Lower lobe of right lung (tissue), 2 donors: ENCODE data around the gene DDAH1. TPM values are rescaled to one million over a fixed set of nuclear protein-coding genes. Genes with fewer than 3 reads are reported as not detected.

Experiments
- ATAC-seq, 2 donors: fragments of 200-7000 bp; cut with Tn5 transposase; one replicate each; pipeline ENCODE4 v1.9.1; 2020 to 2022; ENCODE audit warnings: mild to moderate bottlenecking in 2 of 2, moderate library complexity in 2 of 2
- DNase-seq: peaks from one replicate; pipeline ENCODE4 v3.0.0-alpha.2; 2020
- H3K27ac ChIP-seq: fragments of 200-600 bp; one replicate; pipeline ENCODE4 v1.8.0; 2022
- H3K27me3 ChIP-seq: fragments of 200-600 bp; one replicate; pipeline ENCODE4 v1.8.0; 2022; ENCODE audit warnings: low read depth
- H3K36me3 ChIP-seq: fragments of 200-600 bp; one replicate; pipeline ENCODE4 v1.8.0; 2022; ENCODE audit warnings: mild to moderate bottlenecking
- H3K4me1 ChIP-seq: fragments of 200-600 bp; one replicate; pipeline ENCODE4 v1.8.0; 2022
- H3K4me3 ChIP-seq: fragments of 200-600 bp; one replicate; pipeline ENCODE4 v1.8.0; 2022; ENCODE audit warnings: mild to moderate bottlenecking
- H3K9me3 ChIP-seq: fragments of 200-600 bp; one replicate; pipeline ENCODE4 v1.8.0; 2022
- CTCF ChIP-seq: fragments of 200-600 bp; IDR thresholded peaks from one replicate; pipeline ENCODE4 v1.8.0; 2022; ENCODE audit warnings: antibody characterized with exemption, mild to moderate bottlenecking
- intact Hi-C: fragments of 100-400 bp; cut with DNase I; formaldehyde crosslinking; loops from one replicate; pipeline ENCODE4 v1.11.0; 2022
- total RNA-seq: library from RNA; stranded (reverse); fragmentation: NEBNext Ultra II Directional; extraction: Animal tissue kit (Norgen Biotek cat#: 25700); gene quantifications from one replicate; pipeline ENCODE4 v1.2.1, GENCODE V29; 2021
- donor health status: DM: no; HTN: yes; CAD: no; lungs with severe emphysema.

The DDAH1 gene
- total RNA-seq, 1 donor from 2014 or later = 48.4 TPM

DNA sequence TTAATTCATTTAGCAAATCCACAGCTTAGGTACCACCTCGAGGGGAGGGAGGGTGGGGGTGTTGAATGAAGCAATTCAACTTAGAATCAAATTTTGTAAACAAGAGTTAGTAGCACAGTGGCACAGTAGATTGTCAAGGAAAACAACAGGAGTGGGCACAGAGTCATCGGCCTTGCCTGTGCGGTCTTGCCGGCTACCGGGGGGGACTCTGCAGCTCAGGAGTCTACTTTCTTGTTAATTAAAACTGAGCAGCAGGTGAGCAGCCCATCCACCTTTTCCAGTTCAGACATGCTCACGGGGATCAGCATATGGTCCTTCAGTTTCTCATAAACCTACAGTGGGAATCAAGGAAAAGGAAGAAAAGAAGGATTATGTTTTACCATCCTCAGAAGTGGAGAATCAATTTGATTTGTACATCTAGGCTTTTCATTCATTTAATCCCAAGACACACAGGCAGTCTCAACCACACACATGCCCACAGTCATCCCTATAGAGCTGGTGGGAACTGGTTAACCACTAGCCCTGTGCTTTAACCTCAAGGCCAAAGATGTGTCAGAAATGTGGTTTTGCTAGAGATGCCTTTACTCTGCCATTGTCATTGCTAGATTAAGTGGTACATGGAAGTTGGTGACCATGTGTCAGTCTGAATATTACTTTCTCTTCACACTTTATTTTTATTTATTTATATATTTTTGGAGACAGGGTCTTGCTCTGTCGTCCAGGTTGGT lies 143.6 kb downstream of the DDAH1 start:
- no peak for TF ChIP-seq CTCF
- H3K4me3 ChIP-seq = no peak overlapping the region
- ATAC-seq (no peak), DNase-seq (no peak)
- H3K27me3 ChIP-seq = no peaks in the 10 kb centered on the region
- no peaks in the 10 kb centered on the region for H3K36me3 ChIP-seq
- intact Hi-C loops = no loop called here
- H3K9me3 ChIP-seq = no peaks in the 10 kb centered on the region
- H3K4me1 ChIP-seq = peaks cover 9% of the 10 kb centered on the region
- H3K27ac ChIP-seq = no peak overlapping the region

GRCh38 chr1:85320371-85321131 lies 144.4 kb downstream of the DDAH1 start:
- no peaks in the 10 kb centered on the region for H3K36me3 ChIP-seq
- DNase-seq (no peak), ATAC-seq (no peak)
- no peak overlapping the region for H3K27ac ChIP-seq
- no peaks in the 10 kb centered on the region for H3K9me3 ChIP-seq
- peaks cover 11% of the 10 kb centered on the region for H3K4me1 ChIP-seq
- intact Hi-C loops = no loop called here
- TF ChIP-seq CTCF = no peak
- no peaks in the 10 kb centered on the region for H3K27me3 ChIP-seq
- H3K4me3 ChIP-seq = no peak overlapping the region

DNA sequence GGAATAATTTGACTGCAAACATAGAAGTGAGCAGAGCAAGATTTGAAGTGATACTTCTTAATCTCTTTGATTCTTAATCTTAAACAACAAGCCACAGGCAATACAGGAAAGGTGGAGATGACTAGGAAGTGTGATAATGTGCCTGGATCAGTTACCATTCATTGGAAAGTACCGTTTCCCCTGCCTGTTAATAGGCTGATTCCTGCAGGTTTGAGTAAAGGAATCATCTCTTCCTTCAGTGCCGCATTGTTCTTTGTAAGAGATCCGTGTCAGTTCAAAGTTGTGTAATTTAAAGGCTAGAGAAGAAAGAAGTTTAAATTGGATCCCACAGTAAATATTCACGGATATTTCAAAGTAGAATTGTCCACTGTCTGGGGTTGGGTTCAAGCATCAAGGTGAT lies 145.0 kb downstream of the DDAH1 start:
- Histone ChIP-seq H3K27me3 (no peaks in the 10 kb centered on the region), H3K4me3 (no peak overlapping the region), H3K36me3 (no peaks in the 10 kb centered on the region), H3K9me3 (no peaks in the 10 kb centered on the region), H3K4me1 (peaks cover 17% of the 10 kb centered on the region), H3K27ac (no peak overlapping the region)
- ATAC-seq = no peak
- TF ChIP-seq CTCF = no peak
- DNase-seq = no peak
- intact Hi-C loops = no loop called here

DNA sequence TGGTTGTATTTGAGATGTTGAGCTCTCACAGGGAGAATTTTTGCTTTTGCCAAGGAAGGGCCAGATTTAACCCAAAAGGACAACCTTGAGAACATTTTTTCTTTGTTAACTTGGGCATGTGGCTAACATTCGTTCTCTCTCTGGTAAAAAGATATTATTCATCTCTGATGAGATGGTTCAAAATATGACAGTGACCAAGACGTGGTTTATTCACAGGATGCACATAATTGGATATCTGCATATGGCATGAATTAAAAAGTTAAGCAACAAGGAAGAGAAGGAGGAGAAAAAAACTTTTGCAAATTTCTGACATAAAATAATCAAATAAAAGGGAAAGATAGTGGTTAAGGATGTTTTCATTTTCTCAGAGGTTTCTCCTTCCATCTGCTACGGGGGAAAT lies 145.5 kb downstream of the DDAH1 start:
- Histone ChIP-seq H3K4me1 (peaks cover 21% of the 10 kb centered on the region), H3K9me3 (no peaks in the 10 kb centered on the region), H3K36me3 (no peaks in the 10 kb centered on the region), H3K27ac (no peak overlapping the region), H3K4me3 (no peak overlapping the region), H3K27me3 (no peaks in the 10 kb centered on the region)
- DNase-seq (no peak), ATAC-seq (no peak)
- intact Hi-C loops = no loop called here
- no peak for TF ChIP-seq CTCF

GRCh38 chr1:85318217-85318616 lies 146.7 kb downstream of the DDAH1 start:
- intact Hi-C loops = no loop called here

More at GRCh38 chr1:85318217-85318616, 146.7 kb downstream of the DDAH1 start:
- H3K27me3 ChIP-seq = no peaks in the 10 kb centered on the region
- TF ChIP-seq CTCF = no peak
- peaks cover 26% of the 10 kb centered on the region for H3K4me1 ChIP-seq
- no peak for DNase-seq
- H3K4me3 ChIP-seq = no peak overlapping the region
- no peaks in the 10 kb centered on the region for H3K9me3 ChIP-seq
- no peak overlapping the region for H3K27ac ChIP-seq
- no peak for ATAC-seq
- no peaks in the 10 kb centered on the region for H3K36me3 ChIP-seq
